Spleen (tissue), 11 donors: ENCODE measurements around the gene QSOX1. TPM values are rescaled to one million over a fixed set of nuclear protein-coding genes. Genes with fewer than 3 reads are reported as not detected.

Experiments used
- DNase-seq: peaks from one replicate; pipeline ENCODE4 v3.0.0-alpha.2; 2020
- H3K27ac ChIP-seq, 8 donors: fragments of 200-600 bp; sonication (generic) in 7 of 8; 1 replicate in 4 of 8; 2 replicates in 4 of 8; pipeline versions ENCODE4 v1.5.0 to v1.8.0; 2016 to 2021; ENCODE audit warnings: inconsistent platforms in 4 of 8, mild to moderate bottlenecking in 4 of 8, moderate library complexity in 1 of 8
- H3K27me3 ChIP-seq, 7 donors: fragments of 200-600 bp; sonication (generic) in 6 of 7; replicated peaks in 1 of 7; 1 replicate in 4 of 7; 2 replicates in 3 of 7; pipeline versions ENCODE4 v1.5.0 to v1.8.0; 2016 to 2021; ENCODE audit warnings: inconsistent platforms in 3 of 7, mild to moderate bottlenecking in 1 of 7
- H3K36me3 ChIP-seq, 6 donors: fragments of 200-600 bp; sonication (generic) in 5 of 6; 1 replicate in 4 of 6; 2 replicates in 2 of 6; pipeline versions ENCODE4 v1.5.0 to v1.8.0; 2016 to 2021; ENCODE audit warnings: inconsistent platforms in 2 of 6
- H3K4me1 ChIP-seq, 6 donors: fragments of 200-600 bp; sonication (generic) in 5 of 6; 1 replicate in 3 of 6; 2 replicates in 3 of 6; pipeline versions ENCODE4 v1.5.0 to v1.8.0; 2016 to 2021; ENCODE audit warnings: inconsistent platforms in 3 of 6
- H3K4me3 ChIP-seq, 8 donors: fragments of 200-600 bp; sonication (generic) in 7 of 8; 1 replicate in 4 of 8; 2 replicates in 4 of 8; pipeline versions ENCODE4 v1.5.0 to v1.8.0; 2016 to 2021; ENCODE audit warnings: inconsistent platforms in 4 of 8, mild to moderate bottlenecking in 4 of 8, moderate library complexity in 2 of 8
- H3K9me3 ChIP-seq, 8 donors: fragments of 200-600 bp; sonication (generic) in 7 of 8; 1 replicate in 4 of 8; 2 replicates in 4 of 8; pipeline versions ENCODE4 v1.5.0 to v1.8.0; 2016 to 2021; ENCODE audit warnings: inconsistent platforms in 4 of 8
- CTCF ChIP-seq, 11 experiments: fragments of 200-600 bp in 7 of 11; fragments of 450-650 bp in 4 of 11; sonication (generic) in 4 of 11; IDR thresholded peaks in 8 of 11; conservative IDR thresholded peaks in 3 of 11; 1 replicate in 7 of 11; 2 replicates in 4 of 11; pipeline versions ENCODE4 v1.4.0 to v1.8.0; 2016 to 2021; ENCODE audit warnings: antibody characterized with exemption in 11 of 11, inconsistent platforms in 4 of 11, mild to moderate bottlenecking in 1 of 11
- POLR2A ChIP-seq, 3 donors: fragments of 450-650 bp; IDR thresholded peaks; one replicate each; pipeline ENCODE4 v1.5.1; 2017; ENCODE audit warnings: antibody characterized with exemption in 3 of 3, mild to moderate bottlenecking in 1 of 3
- POLR2AphosphoS5 ChIP-seq, 3 donors: sonication (generic); formaldehyde crosslinking; IDR thresholded peaks; one replicate each; pipeline ENCODE4 v1.5.1; 2017; ENCODE audit warnings: antibody characterized with exemption in 3 of 3
- WGBS, 5 donors: extraction: QIAGEN DNeasy Blood & Tissue Kit in 3 of 5; methylation state at CpG; one replicate each; pipeline versions ENCODE4 v1.1.5 to v1.1.7; 2013 to 2018; 5-methylcytosine and 5-hydroxymethylcytosine counted together
- intact Hi-C: fragments of 100-400 bp; cut with DNase I; formaldehyde crosslinking; loops from one replicate; pipeline ENCODE4 v1.15.0; 2023; ENCODE audit warnings: low total_unique reads
- polyA plus RNA-seq, 3 donors: library from polyadenylated mRNA; stranded (reverse); fragments of 200-250 nt; gene quantifications; one replicate each; pipeline ENCODE4 v1.2.1, GENCODE V29; 2013
- total RNA-seq, 7 donors: library from RNA; depleted of rRNA in 3 of 7; stranded (reverse); fragments of >200 nt in 3 of 7; fragmentation: NEBNext Ultra II Directional in 4 of 7; extraction: Animal tissue kit (Norgen Biotek cat#: 25700) in 4 of 7; gene quantifications; one replicate each; pipeline versions ENCODE4 v1.1.0 to v1.2.1, GENCODE V29; 2016 to 2021
- donor health status: healthy with polysubstance abuse.
- donor health status: DM: no; HTN: no; CAD: no; lungs with moderate emphysema.
- donor health status: DM: no; HTN: no; CAD: no.
- donor health status: Bipolar disorder and iron deficiency.
- donor health status: healthy.
- donor health status: DM: no; HTN: no; CAD: no.
- donor health status: DM: yes; HTN: yes; CAD: no.

The QSOX1 gene
- total and polyA plus RNA-seq, 10 donors: 35.2 to 78.9 (median 56.5) TPM

DNA sequence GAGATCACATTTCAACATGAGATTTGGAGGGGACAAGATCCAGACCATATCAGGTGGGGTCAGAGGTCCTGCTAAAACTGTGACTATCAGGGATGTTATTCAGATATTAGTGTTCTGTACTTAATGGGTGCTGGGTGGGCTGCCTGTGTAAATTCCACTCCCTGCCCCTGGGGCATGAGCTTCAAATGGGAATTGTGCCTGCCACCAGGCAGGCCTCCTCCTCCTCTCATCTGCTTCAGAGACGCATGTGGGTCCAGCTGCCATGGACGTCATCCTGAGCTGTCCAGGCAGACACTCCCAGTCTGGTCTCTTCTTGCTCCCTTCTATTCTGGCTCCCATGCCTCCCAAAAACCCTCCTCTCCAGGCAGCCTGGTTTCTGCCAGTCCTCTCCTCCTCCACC lies 10.4 kb downstream of the QSOX1 start:
- TF ChIP-seq CTCF (IDR thresholded peaks at IDR 0.05 in 8 of 11, conservative IDR thresholded peaks at IDR 0.05 in 3 of 11) (no peak), POLR2A (IDR thresholded peaks at IDR 0.05) (no peak), POLR2AphosphoS5 (IDR thresholded peaks at IDR 0.05) (no peak)
- no peak overlapping the region for H3K4me3 ChIP-seq
- peaks cover 0 to 43% (median 7%) of the 10 kb centered on the region in 6 donors for H3K36me3 ChIP-seq
- DNase-seq: no peak
- intact Hi-C loops: no loop called here
- WGBS, 5 donors: 85 to 100% (median 97%) methylated on average over 2 of the region's 2 CpGs
- no peaks in the 10 kb centered on the region for H3K27me3 ChIP-seq
- H3K4me1 ChIP-seq: peaks cover 0 to 46% (median 9%) of the 10 kb centered on the region in 6 donors
- peak overlapping the region in 1 of 8 donors; percentile 51 for H3K27ac ChIP-seq
- H3K9me3 ChIP-seq: no peaks in the 10 kb centered on the region

DNA sequence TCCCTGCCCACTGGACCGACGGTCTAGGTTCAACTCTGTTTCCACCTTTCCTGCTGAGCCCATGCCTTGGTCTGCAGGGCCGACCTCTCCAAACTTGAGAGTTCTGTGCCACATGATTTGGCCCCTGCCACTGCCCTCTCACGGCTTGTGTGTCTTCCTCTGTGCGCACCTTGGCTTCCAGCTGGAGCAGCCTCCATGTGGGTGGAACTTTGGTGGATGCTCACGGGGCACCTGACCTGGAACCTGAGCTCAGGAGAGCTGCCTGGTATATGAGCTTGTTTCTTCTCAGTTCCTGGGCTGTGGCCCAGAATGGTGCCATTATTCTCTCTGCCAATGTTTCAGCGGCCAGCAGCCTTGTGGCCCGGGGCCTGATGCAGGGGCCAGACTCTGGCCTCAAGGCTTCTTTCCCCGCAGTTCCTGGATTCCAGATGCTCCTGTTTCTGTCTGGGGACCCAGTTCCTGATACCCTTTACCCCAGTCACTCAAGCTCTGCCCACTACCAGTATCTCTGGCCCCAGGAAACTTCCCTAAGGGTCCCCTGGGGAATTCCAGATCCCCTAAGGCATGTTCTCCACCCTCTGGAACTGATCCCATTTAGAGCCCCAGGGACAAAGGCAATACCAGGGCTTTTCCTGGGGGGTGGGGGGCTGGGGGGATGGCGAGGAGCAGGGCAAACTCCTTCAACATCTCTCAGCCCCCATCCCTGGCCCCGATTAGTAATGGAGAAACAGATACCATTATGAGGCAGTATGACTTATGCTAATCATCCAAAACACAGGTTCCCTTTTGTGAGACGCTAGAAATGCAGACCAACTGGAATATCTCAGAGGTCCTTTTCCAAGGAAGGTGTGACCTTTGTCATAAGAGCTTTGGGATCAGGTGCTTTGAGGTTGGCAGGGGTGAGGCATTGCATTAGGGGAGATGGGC lies 11.1 kb downstream of the QSOX1 start:
- H3K9me3 ChIP-seq: no peaks in the 10 kb centered on the region
- no peak overlapping the region for H3K4me3 ChIP-seq
- peak overlapping the region in 1 of 8 donors; percentile 25 for H3K27ac ChIP-seq
- H3K27me3 ChIP-seq: no peaks in the 10 kb centered on the region
- intact Hi-C loops: no loop called here
- 92 to 95% (median 94%) methylated on average over 12 of the region's 12 CpGs for WGBS, 5 donors
- no peak for DNase-seq
- H3K36me3 ChIP-seq: peaks cover 0 to 45% (median 7%) of the 10 kb centered on the region in 6 donors
- TF ChIP-seq POLR2AphosphoS5 (IDR thresholded peaks at IDR 0.05) (no peak), POLR2A (IDR thresholded peaks at IDR 0.05) (no peak), CTCF (IDR thresholded peaks at IDR 0.05 in 8 of 11, conservative IDR thresholded peaks at IDR 0.05 in 3 of 11) (no peak)
- peaks cover 0 to 42% (median 9%) of the 10 kb centered on the region in 6 donors for H3K4me1 ChIP-seq

GRCh38 chr1:180166436-180166800 lies 11.7 kb downstream of the QSOX1 start:
- H3K27me3 ChIP-seq: no peaks in the 10 kb centered on the region
- H3K4me3 ChIP-seq: no peak overlapping the region
- no peak for TF ChIP-seq CTCF (IDR thresholded peaks at IDR 0.05 in 8 of 11, conservative IDR thresholded peaks at IDR 0.05 in 3 of 11)
- no peak for TF ChIP-seq POLR2A (IDR thresholded peaks at IDR 0.05)
- TF ChIP-seq POLR2AphosphoS5 (IDR thresholded peaks at IDR 0.05): no peak
- 92 to 98% (median 94%) methylated on average over 5 of the region's 5 CpGs for WGBS, 5 donors
- no peaks in the 10 kb centered on the region for H3K9me3 ChIP-seq
- peaks cover 0 to 42% (median 9%) of the 10 kb centered on the region in 6 donors for H3K4me1 ChIP-seq
- H3K36me3 ChIP-seq: peaks cover 0 to 45% (median 7%) of the 10 kb centered on the region in 6 donors
- H3K27ac ChIP-seq: peak overlapping the region in 2 of 8 donors; percentile 25 to 26
- intact Hi-C loops: no loop called here
- no peak for DNase-seq

DNA sequence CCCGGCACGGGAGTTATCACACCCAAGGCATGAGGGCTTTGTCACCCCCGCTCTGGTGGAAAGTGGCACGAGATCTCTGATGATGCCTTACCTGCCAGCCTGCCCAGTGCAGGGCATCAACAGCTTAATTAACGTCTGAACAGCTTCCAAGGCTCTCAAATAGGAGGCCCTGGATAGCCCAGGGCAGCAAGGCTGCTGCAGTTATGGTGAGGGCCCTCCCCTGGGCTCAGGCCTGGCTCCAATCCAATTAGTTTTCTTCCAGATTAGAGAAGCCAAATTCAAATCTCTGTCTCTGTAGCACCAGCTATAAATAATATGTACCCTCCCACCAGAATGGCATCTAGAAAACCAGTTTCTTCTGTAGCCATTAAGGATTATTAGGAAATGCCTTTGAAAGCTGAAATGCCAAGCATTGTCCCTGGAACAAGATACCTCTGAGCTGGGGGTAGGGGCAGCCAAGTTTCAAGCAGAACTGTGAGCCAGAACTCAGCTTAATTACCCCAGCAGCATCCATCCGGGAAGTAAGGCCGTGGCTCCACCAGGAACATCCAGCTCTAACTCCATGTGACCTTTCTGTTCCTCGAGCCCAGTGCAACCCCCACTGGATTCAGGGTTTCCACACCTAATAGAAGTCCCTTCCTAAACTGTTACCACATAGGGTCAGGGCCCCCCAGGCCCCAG lies 12.5 kb downstream of the QSOX1 start:
- 76 to 93% (median 88%) methylated on average over 6 to 8 of the region's 8 CpGs for WGBS, 5 donors
- TF ChIP-seq POLR2A (IDR thresholded peaks at IDR 0.05) (no peak), CTCF (IDR thresholded peaks at IDR 0.05 in 8 of 11, conservative IDR thresholded peaks at IDR 0.05 in 3 of 11) (no peak), POLR2AphosphoS5 (IDR thresholded peaks at IDR 0.05) (no peak)
- H3K27ac ChIP-seq: peak overlapping the region in 3 of 8 donors; percentile 23 to 26 (median 25)

More for the DNA sequence above, 12.5 kb downstream of the QSOX1 start:
- Histone ChIP-seq H3K9me3 (no peaks in the 10 kb centered on the region), H3K4me3 (no peak overlapping the region), H3K36me3 (peaks cover 0 to 45% (median 7%) of the 10 kb centered on the region in 6 donors), H3K4me1 (peaks cover 0 to 41% (median 9%) of the 10 kb centered on the region in 6 donors), H3K27me3 (no peaks in the 10 kb centered on the region)
- intact Hi-C loops: no loop called here
- peak; percentile 41 for DNase-seq
